ENCODE results near the gene C1orf198.

The C1orf198 gene

GRCh38 chr1:230823931-230824381 lies 44.4 kb downstream of the C1orf198 start:
- no peak overlapping the region for H2AK5ac ChIP-seq (ENCODE audit: low read length)
- H3K56ac ChIP-seq (ENCODE audit: low read length): no peak overlapping the region
- no CpG with 5 or more reads among the region's 3 CpGs for WGBS (ENCODE audit: extremely low coverage, insufficient coverage, low lambda C conversion rate)
- no peaks in the 10 kb centered on the region for H3K79me1 ChIP-seq (ENCODE audit: low read length)
- DNase-seq: no peak
- no peak overlapping the region for H3K18ac ChIP-seq (ENCODE audit: low read length)
- H3K4me2 ChIP-seq (ENCODE audit: low read length): no peak overlapping the region
- no peak overlapping the region for H4K5ac ChIP-seq (ENCODE audit: low read length)
- H3K9ac ChIP-seq (ENCODE audit: low read length): no peak overlapping the region
- no peak overlapping the region for H3K27ac ChIP-seq (ENCODE audit: low read depth, low read length)
- H3K36me3 ChIP-seq (ENCODE audit: control insufficient read depth, insufficient read depth, low read length): no peaks in the 10 kb centered on the region
- H3K4me1 ChIP-seq (ENCODE audit: control insufficient read depth, low read depth, low read length): no peaks in the 10 kb centered on the region
- H3K79me2 ChIP-seq (ENCODE audit: control insufficient read depth, insufficient read depth, low read length): no peaks in the 10 kb centered on the region
- no peak overlapping the region for H4K8ac ChIP-seq (ENCODE audit: low read depth, low read length)
- no peak overlapping the region for H2BK15ac ChIP-seq (replicated peaks; ENCODE audit: low read depth)
- H3K27me3 ChIP-seq (ENCODE audit: insufficient read depth, low read length, poor library complexity): no peaks in the 10 kb centered on the region
- no peak overlapping the region for H3K4ac ChIP-seq (ENCODE audit: low read depth, low read length)
- no peak overlapping the region for H3K23ac ChIP-seq (ENCODE audit: low read length)
- no peak overlapping the region for H2BK5ac ChIP-seq (ENCODE audit: low read length)
- no peak overlapping the region for H3K4me3 ChIP-seq (ENCODE audit: low read length)
- no peak overlapping the region for H2BK120ac ChIP-seq (ENCODE audit: low read depth, low read length)

- no peak overlapping the region for H4K8ac ChIP-seq (ENCODE audit: low read depth, low read length)
- H3K4me1 ChIP-seq (ENCODE audit: control insufficient read depth, low read depth, low read length): no peaks in the 10 kb centered on the region
- DNase-seq: no peak
Observed at GRCh38 chr1:230823426-230823825, 44.9 kb downstream of the C1orf198 start.

GRCh38 chr1:230822092-230822581 lies 46.2 kb downstream of the C1orf198 start:
- H3K18ac ChIP-seq (ENCODE audit: low read length): no peak overlapping the region
- H3K4ac ChIP-seq (ENCODE audit: low read depth, low read length): no peak overlapping the region
- H3K4me1 ChIP-seq (ENCODE audit: control insufficient read depth, low read depth, low read length): no peaks in the 10 kb centered on the region
- no peak overlapping the region for H3K56ac ChIP-seq (ENCODE audit: low read length)
- no peak overlapping the region for H3K4me2 ChIP-seq (ENCODE audit: low read length)
- H3K23ac ChIP-seq (ENCODE audit: low read length): no peak overlapping the region
- no peak overlapping the region for H2AK5ac ChIP-seq (ENCODE audit: low read length)
- H2BK120ac ChIP-seq (ENCODE audit: low read depth, low read length): no peak overlapping the region
- no peak overlapping the region for H3K9ac ChIP-seq (ENCODE audit: low read length)
- H4K5ac ChIP-seq (ENCODE audit: low read length): no peak overlapping the region
- no peak overlapping the region for H3K4me3 ChIP-seq (ENCODE audit: low read length)
- H2BK5ac ChIP-seq (ENCODE audit: low read length): no peak overlapping the region
- H2BK15ac ChIP-seq (replicated peaks; ENCODE audit: low read depth): no peak overlapping the region
- no peaks in the 10 kb centered on the region for H3K79me1 ChIP-seq (ENCODE audit: low read length)
- H3K27me3 ChIP-seq (ENCODE audit: insufficient read depth, low read length, poor library complexity): no peaks in the 10 kb centered on the region
- no CpG with 5 or more reads among the region's 13 CpGs for WGBS (ENCODE audit: extremely low coverage, insufficient coverage, low lambda C conversion rate)
- no peak for DNase-seq
- no peaks in the 10 kb centered on the region for H3K36me3 ChIP-seq (ENCODE audit: control insufficient read depth, insufficient read depth, low read length)
- H4K8ac ChIP-seq (ENCODE audit: low read depth, low read length): no peak overlapping the region
- no peaks in the 10 kb centered on the region for H3K79me2 ChIP-seq (ENCODE audit: control insufficient read depth, insufficient read depth, low read length)
- no peak overlapping the region for H3K27ac ChIP-seq (ENCODE audit: low read depth, low read length)

More at GRCh38 chr1:230823426-230823825, 44.9 kb downstream of the C1orf198 start:
- WGBS (ENCODE audit: extremely low coverage, insufficient coverage, low lambda C conversion rate): no CpG with 5 or more reads among the region's 6 CpGs
- no peak overlapping the region for H3K18ac ChIP-seq (ENCODE audit: low read length)
- H3K56ac ChIP-seq (ENCODE audit: low read length): no peak overlapping the region
- no peak overlapping the region for H3K27ac ChIP-seq (ENCODE audit: low read depth, low read length)
- H3K4me3 ChIP-seq (ENCODE audit: low read length): no peak overlapping the region
- H2AK5ac ChIP-seq (ENCODE audit: low read length): no peak overlapping the region
- no peak overlapping the region for H2BK15ac ChIP-seq (replicated peaks; ENCODE audit: low read depth)
- no peaks in the 10 kb centered on the region for H3K27me3 ChIP-seq (ENCODE audit: insufficient read depth, low read length, poor library complexity)
- no peak overlapping the region for H3K4ac ChIP-seq (ENCODE audit: low read depth, low read length)
- H3K79me2 ChIP-seq (ENCODE audit: control insufficient read depth, insufficient read depth, low read length): no peaks in the 10 kb centered on the region
- H2BK5ac ChIP-seq (ENCODE audit: low read length): no peak overlapping the region
- H3K9ac ChIP-seq (ENCODE audit: low read length): no peak overlapping the region
- H3K4me2 ChIP-seq (ENCODE audit: low read length): no peak overlapping the region
- H2BK120ac ChIP-seq (ENCODE audit: low read depth, low read length): no peak overlapping the region
- H3K23ac ChIP-seq (ENCODE audit: low read length): no peak overlapping the region
- no peaks in the 10 kb centered on the region for H3K36me3 ChIP-seq (ENCODE audit: control insufficient read depth, insufficient read depth, low read length)
- H4K5ac ChIP-seq (ENCODE audit: low read length): no peak overlapping the region
- H3K79me1 ChIP-seq (ENCODE audit: low read length): no peaks in the 10 kb centered on the region

GRCh38 chr1:230821346-230821745 lies 47.0 kb downstream of the C1orf198 start:
- Histone ChIP-seq H3K4ac (ENCODE audit: low read depth, low read length) (no peak overlapping the region), H3K4me2 (ENCODE audit: low read length) (no peak overlapping the region), H3K23ac (ENCODE audit: low read length) (no peak overlapping the region), H3K79me2 (ENCODE audit: control insufficient read depth, insufficient read depth, low read length) (no peaks in the 10 kb centered on the region), H3K4me1 (ENCODE audit: control insufficient read depth, low read depth, low read length) (no peaks in the 10 kb centered on the region), H2BK120ac (ENCODE audit: low read depth, low read length) (no peak overlapping the region), H2BK5ac (ENCODE audit: low read length) (no peak overlapping the region), H3K36me3 (ENCODE audit: control insufficient read depth, insufficient read depth, low read length) (no peaks in the 10 kb centered on the region), H2AK5ac (ENCODE audit: low read length) (no peak overlapping the region), H4K8ac (ENCODE audit: low read depth, low read length) (no peak overlapping the region), H3K18ac (ENCODE audit: low read length) (no peak overlapping the region), H3K9ac (ENCODE audit: low read length) (no peak overlapping the region), H3K56ac (ENCODE audit: low read length) (no peak overlapping the region), H3K27ac (ENCODE audit: low read depth, low read length) (no peak overlapping the region), H3K79me1 (ENCODE audit: low read length) (no peaks in the 10 kb centered on the region), H3K27me3 (ENCODE audit: insufficient read depth, low read length, poor library complexity) (no peaks in the 10 kb centered on the region), H2BK15ac (replicated peaks; ENCODE audit: low read depth) (no peak overlapping the region), H4K5ac (ENCODE audit: low read length) (no peak overlapping the region), H3K4me3 (ENCODE audit: low read length) (no peak overlapping the region)
- no peak for DNase-seq
- no CpG with 5 or more reads among the region's 4 CpGs for WGBS (ENCODE audit: extremely low coverage, insufficient coverage, low lambda C conversion rate)

GRCh38 chr1:230820568-230820967 lies 47.8 kb downstream of the C1orf198 start:
- DNase-seq: no peak
- Histone ChIP-seq H4K5ac (ENCODE audit: low read length) (no peak overlapping the region), H3K4me3 (ENCODE audit: low read length) (no peak overlapping the region), H2BK15ac (replicated peaks; ENCODE audit: low read depth) (no peak overlapping the region), H2BK120ac (ENCODE audit: low read depth, low read length) (no peak overlapping the region), H3K4ac (ENCODE audit: low read depth, low read length) (no peak overlapping the region), H3K4me2 (ENCODE audit: low read length) (no peak overlapping the region), H3K27me3 (ENCODE audit: insufficient read depth, low read length, poor library complexity) (no peaks in the 10 kb centered on the region), H2AK5ac (ENCODE audit: low read length) (no peak overlapping the region), H3K79me2 (ENCODE audit: control insufficient read depth, insufficient read depth, low read length) (no peaks in the 10 kb centered on the region), H3K4me1 (ENCODE audit: control insufficient read depth, low read depth, low read length) (no peaks in the 10 kb centered on the region), H3K36me3 (ENCODE audit: control insufficient read depth, insufficient read depth, low read length) (no peaks in the 10 kb centered on the region), H3K23ac (ENCODE audit: low read length) (no peak overlapping the region), H3K18ac (ENCODE audit: low read length) (no peak overlapping the region), H2BK5ac (ENCODE audit: low read length) (no peak overlapping the region), H3K56ac (ENCODE audit: low read length) (no peak overlapping the region), H3K9ac (ENCODE audit: low read length) (no peak overlapping the region), H3K27ac (ENCODE audit: low read depth, low read length) (no peak overlapping the region), H4K8ac (ENCODE audit: low read depth, low read length) (no peak overlapping the region), H3K79me1 (ENCODE audit: low read length) (no peaks in the 10 kb centered on the region)
- WGBS (ENCODE audit: extremely low coverage, insufficient coverage, low lambda C conversion rate): no CpG with 5 or more reads among the region's 4 CpGs

- Histone ChIP-seq H3K4me3 (ENCODE audit: low read length) (no peak overlapping the region), H4K8ac (ENCODE audit: low read depth, low read length) (no peak overlapping the region), H3K27ac (ENCODE audit: low read depth, low read length) (no peak overlapping the region), H3K18ac (ENCODE audit: low read length) (no peak overlapping the region), H2BK5ac (ENCODE audit: low read length) (no peak overlapping the region), H3K79me1 (ENCODE audit: low read length) (no peaks in the 10 kb centered on the region), H4K5ac (ENCODE audit: low read length) (no peak overlapping the region), H3K9ac (ENCODE audit: low read length) (no peak overlapping the region), H2BK120ac (ENCODE audit: low read depth, low read length) (no peak overlapping the region), H3K56ac (ENCODE audit: low read length) (no peak overlapping the region), H2BK15ac (replicated peaks; ENCODE audit: low read depth) (no peak overlapping the region), H3K36me3 (ENCODE audit: control insufficient read depth, insufficient read depth, low read length) (no peaks in the 10 kb centered on the region), H3K4me1 (ENCODE audit: control insufficient read depth, low read depth, low read length) (no peaks in the 10 kb centered on the region), H2AK5ac (ENCODE audit: low read length) (no peak overlapping the region), H3K23ac (ENCODE audit: low read length) (no peak overlapping the region), H3K27me3 (ENCODE audit: insufficient read depth, low read length, poor library complexity) (no peaks in the 10 kb centered on the region), H3K79me2 (ENCODE audit: control insufficient read depth, insufficient read depth, low read length) (no peaks in the 10 kb centered on the region), H3K4ac (ENCODE audit: low read depth, low read length) (no peak overlapping the region), H3K4me2 (ENCODE audit: low read length) (no peak overlapping the region)
- no peak for DNase-seq
- no CpG with 5 or more reads among the region's 4 CpGs for WGBS (ENCODE audit: extremely low coverage, insufficient coverage, low lambda C conversion rate)
Observed at GRCh38 chr1:230819976-230820375, 48.3 kb downstream of the C1orf198 start.

Measured in mesendoderm (in vitro differentiated cells).